ENCODE results near the gene AIF1L.

GRCh38 chr9:131053896-131054295, 42.4 kb upstream of the AIF1L start:
- TF ChIP-seq POLR2A (IDR thresholded peaks at IDR 0.05) (no peak), CTCF (IDR thresholded peaks at IDR 0.05) (no peak)
